Mesenchymal stem cell (in vitro differentiated cells and primary cell): ENCODE results near the gene FBN2.

Experiments used
- DNase-seq: peaks from one replicate; pipeline ENCODE4 v3.0.0-alpha.2; 2013
- H2AFZ ChIP-seq: one replicate; pipeline ENCODE4 v1.6.1; 2013; ENCODE audit warnings: low read depth, mild to moderate bottlenecking, control low read depth, inconsistent platforms, low read length, moderate library complexity
- H2AK5ac ChIP-seq: 2 replicates; pipeline ENCODE4 v1.6.1; 2013; ENCODE audit warnings: low read length, moderate library complexity, mild to moderate bottlenecking, inconsistent platforms; ENCODE audit not compliant: severe bottlenecking
- H2BK120ac ChIP-seq: one replicate; pipeline ENCODE4 v1.6.1; 2013; ENCODE audit warnings: low read depth, mild to moderate bottlenecking, inconsistent platforms, low read length, moderate library complexity
- H2BK12ac ChIP-seq, 2 experiments: one replicate each; pipeline ENCODE4 v1.6.1; 2013; ENCODE audit warnings: inconsistent platforms in 2 of 2, low read length in 2 of 2, mild to moderate bottlenecking in 2 of 2, moderate library complexity in 2 of 2, control low read depth in 1 of 2
- H2BK15ac ChIP-seq: one replicate; pipeline ENCODE4 v1.6.1; 2013; ENCODE audit warnings: mild to moderate bottlenecking, low read depth, inconsistent platforms; ENCODE audit not compliant: poor library complexity, severe bottlenecking
- H2BK5ac ChIP-seq: 2 replicates; pipeline ENCODE4 v1.6.1; 2013; ENCODE audit warnings: low read depth, mild to moderate bottlenecking, low read length, control low read depth, inconsistent platforms; ENCODE audit not compliant: poor library complexity, severe bottlenecking
- H3K14ac ChIP-seq, 2 experiments: one replicate each; pipeline ENCODE4 v1.6.1; 2013; ENCODE audit warnings: inconsistent platforms in 2 of 2, low read length in 2 of 2, control low read depth in 1 of 2, mild to moderate bottlenecking in 1 of 2, moderate library complexity in 1 of 2
- H3K18ac ChIP-seq, 2 experiments: one replicate each; pipeline ENCODE4 v1.6.1; 2013; ENCODE audit warnings: inconsistent platforms in 2 of 2, low read length in 2 of 2, control low read depth in 1 of 2, low read depth in 1 of 2, mild to moderate bottlenecking in 1 of 2
- H3K23ac ChIP-seq, 2 experiments: one replicate each; pipeline ENCODE4 v1.6.1; 2013; ENCODE audit warnings: inconsistent platforms in 2 of 2, low read length in 2 of 2, mild to moderate bottlenecking in 2 of 2, moderate library complexity in 2 of 2, control low read depth in 1 of 2
- H3K27ac ChIP-seq: 2 replicates; pipeline ENCODE4 v1.5.1; 2013; ENCODE audit warnings: mild to moderate bottlenecking, moderate library complexity, low read length, control low read depth, inconsistent platforms; ENCODE audit not compliant: poor library complexity, severe bottlenecking
- H3K27me3 ChIP-seq, 2 experiments: 2 replicates each; pipeline versions ENCODE4 v1.6.1 to v1.7.0; 2013; ENCODE audit warnings: low read length in 2 of 2, mild to moderate bottlenecking in 2 of 2, moderate library complexity in 2 of 2, control low read depth in 1 of 2, inconsistent platforms in 1 of 2; ENCODE audit not compliant: control insufficient read depth in 1 of 2, insufficient read depth in 1 of 2
- H3K36me3 ChIP-seq, 2 experiments: 2 replicates each; pipeline versions ENCODE4 v1.6.1 to v1.7.0; 2013; ENCODE audit warnings: low read length in 2 of 2, control low read depth in 1 of 2, inconsistent platforms in 1 of 2, low read depth in 1 of 2, mild to moderate bottlenecking in 1 of 2; ENCODE audit not compliant: insufficient read depth in 2 of 2, control insufficient read depth in 1 of 2
- H3K4ac ChIP-seq, 2 experiments: one replicate each; pipeline ENCODE4 v1.6.1; 2013; ENCODE audit warnings: inconsistent platforms in 2 of 2, low read length in 2 of 2, mild to moderate bottlenecking in 2 of 2, moderate library complexity in 2 of 2, control low read depth in 1 of 2, low read depth in 1 of 2
- H3K4me1 ChIP-seq: 2 replicates; pipeline ENCODE4 v1.6.1; 2013; ENCODE audit warnings: low read depth, low read length, control low read depth; ENCODE audit not compliant: control insufficient read depth, insufficient read depth
- H3K4me2 ChIP-seq: 2 replicates; pipeline ENCODE4 v1.6.1; 2013; ENCODE audit warnings: low read length, mild to moderate bottlenecking, inconsistent platforms; ENCODE audit not compliant: poor library complexity, severe bottlenecking
- H3K4me3 ChIP-seq, 2 experiments: 2 replicates each; pipeline versions ENCODE4 v1.5.1 to v1.7.0; 2013; ENCODE audit warnings: low read length in 2 of 2, mild to moderate bottlenecking in 2 of 2, control low read depth in 1 of 2, low read depth in 1 of 2; ENCODE audit not compliant: insufficient read depth in 1 of 2
- H3K79me1 ChIP-seq: replicated peaks from 2 replicates; pipeline ENCODE4 v1.6.1; 2013; ENCODE audit warnings: mild to moderate bottlenecking, control low read depth, low read length, inconsistent platforms; ENCODE audit not compliant: poor library complexity, severe bottlenecking
- H3K9ac ChIP-seq: 2 replicates; pipeline ENCODE4 v1.7.0; 2013; ENCODE audit warnings: mild to moderate bottlenecking, low read length, moderate library complexity
- H3K9me3 ChIP-seq: 2 replicates; pipeline ENCODE4 v1.7.0; 2013; ENCODE audit warnings: mild to moderate bottlenecking, low read length; ENCODE audit not compliant: control insufficient read depth
- H4K8ac ChIP-seq: one replicate; pipeline ENCODE4 v1.6.1; 2013; ENCODE audit warnings: inconsistent platforms, mild to moderate bottlenecking, low read length, moderate library complexity
- H4K91ac ChIP-seq: one replicate; pipeline ENCODE4 v1.6.1; 2013; ENCODE audit warnings: mild to moderate bottlenecking, low read length, inconsistent platforms
- WGBS: methylation state at CpG from one replicate; pipeline ENCODE4 v1.1.7; 2013; ENCODE audit warnings: mixed read lengths; 5-methylcytosine and 5-hydroxymethylcytosine counted together

Gene FBN2

GRCh38 chr5:128362370-128362769, 175.7 kb downstream of the FBN2 start:
- Histone ChIP-seq H3K79me1 (no peaks in the 10 kb centered on the region), H2BK15ac (no peak overlapping the region), H3K27me3 (no peaks in the 10 kb centered on the region), H2AK5ac (no peak overlapping the region), H2BK120ac (no peak overlapping the region), H4K91ac (no peak overlapping the region), H2BK12ac (no peak overlapping the region), H3K9me3 (no peaks in the 10 kb centered on the region), H3K23ac (no peak overlapping the region), H3K4me3 (no peak overlapping the region), H3K36me3 (peaks cover 0 to 31% of the 10 kb centered on the region in 2 experiments), H3K14ac (no peak overlapping the region), H3K9ac (no peak overlapping the region), H2AFZ (no peak overlapping the region), H3K4ac (no peak overlapping the region), H3K27ac (no peak overlapping the region), H3K4me2 (no peak overlapping the region), H3K18ac (no peak overlapping the region), H4K8ac (no peak overlapping the region), H2BK5ac (no peak overlapping the region), H3K4me1 (no peaks in the 10 kb centered on the region)
- 100% methylated on average over 2 of the region's 4 CpGs for WGBS
- DNase-seq, result no peak

- Histone ChIP-seq H2BK5ac (no peak overlapping the region), H4K8ac (no peak overlapping the region), H3K9me3 (no peaks in the 10 kb centered on the region), H2BK15ac (no peak overlapping the region), H3K18ac (no peak overlapping the region), H2BK12ac (no peak overlapping the region), H2AK5ac (no peak overlapping the region), H3K9ac (no peak overlapping the region), H3K27ac (no peak overlapping the region), H3K4me3 (no peak overlapping the region), H3K4ac (no peak overlapping the region), H3K14ac (no peak overlapping the region), H4K91ac (no peak overlapping the region), H3K23ac (no peak overlapping the region), H2BK120ac (no peak overlapping the region), H3K79me1 (no peaks in the 10 kb centered on the region), H3K4me2 (no peak overlapping the region), H3K4me1 (no peaks in the 10 kb centered on the region), H3K27me3 (no peaks in the 10 kb centered on the region), H2AFZ (no peak overlapping the region), H3K36me3 (peaks cover 0 to 47% of the 10 kb centered on the region in 2 experiments)
- DNase-seq, result no peak
- WGBS, result no CpG with 5 or more reads among the region's 1 CpG
Observed at GRCh38 chr5:128358826-128359225, 179.2 kb downstream of the FBN2 start.

GRCh38 chr5:128357226-128357625, 180.8 kb downstream of the FBN2 start:
- no peaks in the 10 kb centered on the region for H3K4me1 ChIP-seq
- H2BK120ac ChIP-seq, result no peak overlapping the region
- H3K27ac ChIP-seq, result no peak overlapping the region
- no peak overlapping the region for H3K23ac ChIP-seq
- no peak overlapping the region for H3K4ac ChIP-seq
- no peak for DNase-seq
- no peaks in the 10 kb centered on the region for H3K9me3 ChIP-seq
- H3K4me2 ChIP-seq, result no peak overlapping the region
- H3K18ac ChIP-seq, result no peak overlapping the region
- no peak overlapping the region for H2AK5ac ChIP-seq
- no peak overlapping the region for H2BK5ac ChIP-seq
- H4K91ac ChIP-seq, result no peak overlapping the region
- no peak overlapping the region for H2AFZ ChIP-seq
- H3K9ac ChIP-seq, result no peak overlapping the region
- no peaks in the 10 kb centered on the region for H3K79me1 ChIP-seq
- H2BK15ac ChIP-seq, result no peak overlapping the region
- H3K36me3 ChIP-seq, result peaks cover 0 to 42% of the 10 kb centered on the region in 2 experiments
- H4K8ac ChIP-seq, result no peak overlapping the region
- no peak overlapping the region for H3K14ac ChIP-seq
- 96% methylated on average over 3 of the region's 3 CpGs for WGBS
- no peak overlapping the region for H3K4me3 ChIP-seq
- H2BK12ac ChIP-seq, result no peak overlapping the region
- no peaks in the 10 kb centered on the region for H3K27me3 ChIP-seq

GRCh38 chr5:128355961-128356360, 182.1 kb downstream of the FBN2 start:
- Histone ChIP-seq H4K91ac (no peak overlapping the region), H2AFZ (no peak overlapping the region), H3K79me1 (no peaks in the 10 kb centered on the region), H2BK12ac (no peak overlapping the region), H2AK5ac (no peak overlapping the region), H3K23ac (no peak overlapping the region), H3K27me3 (no peaks in the 10 kb centered on the region), H4K8ac (no peak overlapping the region), H2BK120ac (no peak overlapping the region), H2BK5ac (no peak overlapping the region), H2BK15ac (no peak overlapping the region), H3K4me1 (no peaks in the 10 kb centered on the region), H3K27ac (no peak overlapping the region), H3K36me3 (peaks cover 0 to 40% of the 10 kb centered on the region in 2 experiments), H3K9me3 (no peaks in the 10 kb centered on the region), H3K18ac (no peak overlapping the region), H3K4me3 (no peak overlapping the region), H3K14ac (no peak overlapping the region), H3K9ac (no peak overlapping the region), H3K4ac (no peak overlapping the region), H3K4me2 (no peak overlapping the region)
- WGBS, result 100% methylated on average over 2 of the region's 3 CpGs
- DNase-seq, result no peak
